ENCODE results near the gene SUN1. TPM values are rescaled to one million over a fixed set of nuclear protein-coding genes. Genes with fewer than 3 reads are reported as not detected.

The SUN1 gene
- total RNA-seq, 1 experiment from 2014 or later, result 181 TPM

- Histone ChIP-seq H3K27ac (ENCODE audit: low read depth, low read length) (no peak overlapping the region), H3K4me3 (replicated peaks in 1 of 2; ENCODE audit: low read depth in 1 of 2, low read length in 2 of 2) (no peak overlapping the region), H3K27me3 (ENCODE audit: insufficient read depth, low read length) (0 out of 2 replicates have a peak, but pooled peaks cover 2% of the 10 kb centered on the region), H3K4me2 (ENCODE audit: low read length) (no peak overlapping the region), H3K36me3 (ENCODE audit: control insufficient read depth in 1 of 2, insufficient read depth in 2 of 2, low read length in 2 of 2) (no peaks in the 10 kb centered on the region), H3K9ac (ENCODE audit: low read length) (no peak overlapping the region), H4K20me1 (ENCODE audit: insufficient read depth) (no peaks in the 10 kb centered on the region), H3K9me2 (ENCODE audit: insufficient read depth) (no peaks in the 10 kb centered on the region), H3K9me3 (ENCODE audit: control insufficient read depth in 1 of 2, insufficient read depth in 1 of 2, low read depth in 1 of 2, low read length in 2 of 2) (no peaks in the 10 kb centered on the region), H3K79me2 (ENCODE audit: insufficient read depth, low read length) (no peaks in the 10 kb centered on the region), H2AFZ (ENCODE audit: low read depth, low read length, poor library complexity, severe bottlenecking) (no peak overlapping the region), H3K4me1 (ENCODE audit: control insufficient read depth in 1 of 2, insufficient read depth in 2 of 2, low read length in 2 of 2) (peaks cover 3 to 12% of the 10 kb centered on the region in 2 experiments; a peak in 2 of 4 replicates)
- RAD21 ChIA-PET (ENCODE audit: low non-redundant PET in 1 of 2, low total read pairs in 2 of 2, uncharacterized antibody in 2 of 2, unreplicated experiment in 2 of 2), result no interaction called here
- TF ChIP-seq POLR2AphosphoS5 (IDR thresholded peaks at IDR 0.05; ENCODE audit: low read depth, low read length), result no peak
- TF ChIP-seq, protein P1, sequence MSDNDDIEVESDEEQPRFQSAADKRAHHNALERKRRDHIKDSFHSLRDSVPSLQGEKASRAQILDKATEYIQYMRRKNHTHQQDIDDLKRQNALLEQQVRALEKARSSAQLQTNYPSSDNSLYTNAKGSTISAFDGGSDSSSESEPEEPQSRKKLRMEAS (IDR thresholded peaks at IDR 0.05), result no peak
- TF ChIP-seq YY1 (IDR thresholded peaks at IDR 0.05; ENCODE audit: extremely low read depth, insufficient replicate concordance, low read depth, low read length), result no peak
- no peak for TF ChIP-seq CTCF (IDR thresholded peaks at IDR 0.05 in 2 of 3, conservative IDR thresholded peaks at IDR 0.05 in 1 of 3; ENCODE audit: borderline replicate concordance in 1 of 3, insufficient read depth in 1 of 3, low read depth in 2 of 3, low read length in 2 of 3)
- TF ChIP-seq, protein P2, sequence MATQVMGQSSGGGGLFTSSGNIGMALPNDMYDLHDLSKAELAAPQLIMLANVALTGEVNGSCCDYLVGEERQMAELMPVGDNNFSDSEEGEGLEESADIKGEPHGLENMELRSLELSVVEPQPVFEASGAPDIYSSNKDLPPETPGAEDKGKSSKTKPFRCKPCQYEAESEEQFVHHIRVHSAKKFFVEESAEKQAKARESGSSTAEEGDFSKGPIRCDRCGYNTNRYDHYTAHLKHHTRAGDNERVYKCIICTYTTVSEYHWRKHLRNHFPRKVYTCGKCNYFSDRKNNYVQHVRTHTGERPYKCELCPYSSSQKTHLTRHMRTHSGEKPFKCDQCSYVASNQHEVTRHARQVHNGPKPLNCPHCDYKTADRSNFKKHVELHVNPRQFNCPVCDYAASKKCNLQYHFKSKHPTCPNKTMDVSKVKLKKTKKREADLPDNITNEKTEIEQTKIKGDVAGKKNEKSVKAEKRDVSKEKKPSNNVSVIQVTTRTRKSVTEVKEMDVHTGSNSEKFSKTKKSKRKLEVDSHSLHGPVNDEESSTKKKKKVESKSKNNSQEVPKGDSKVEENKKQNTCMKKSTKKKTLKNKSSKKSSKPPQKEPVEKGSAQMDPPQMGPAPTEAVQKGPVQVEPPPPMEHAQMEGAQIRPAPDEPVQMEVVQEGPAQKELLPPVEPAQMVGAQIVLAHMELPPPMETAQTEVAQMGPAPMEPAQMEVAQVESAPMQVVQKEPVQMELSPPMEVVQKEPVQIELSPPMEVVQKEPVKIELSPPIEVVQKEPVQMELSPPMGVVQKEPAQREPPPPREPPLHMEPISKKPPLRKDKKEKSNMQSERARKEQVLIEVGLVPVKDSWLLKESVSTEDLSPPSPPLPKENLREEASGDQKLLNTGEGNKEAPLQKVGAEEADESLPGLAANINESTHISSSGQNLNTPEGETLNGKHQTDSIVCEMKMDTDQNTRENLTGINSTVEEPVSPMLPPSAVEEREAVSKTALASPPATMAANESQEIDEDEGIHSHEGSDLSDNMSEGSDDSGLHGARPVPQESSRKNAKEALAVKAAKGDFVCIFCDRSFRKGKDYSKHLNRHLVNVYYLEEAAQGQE (IDR thresholded peaks at IDR 0.05; ENCODE audit: low read depth), result no peak
- no peak for TF ChIP-seq SRF (IDR thresholded peaks at IDR 0.05; ENCODE audit: low read depth)
- TF ChIP-seq RAD21 (IDR thresholded peaks at IDR 0.05; ENCODE audit: low read depth), result no peak
- TF ChIP-seq CEBPB (IDR thresholded peaks at IDR 0.05; ENCODE audit: low read depth), result no peak
- TF ChIP-seq, protein P3, sequence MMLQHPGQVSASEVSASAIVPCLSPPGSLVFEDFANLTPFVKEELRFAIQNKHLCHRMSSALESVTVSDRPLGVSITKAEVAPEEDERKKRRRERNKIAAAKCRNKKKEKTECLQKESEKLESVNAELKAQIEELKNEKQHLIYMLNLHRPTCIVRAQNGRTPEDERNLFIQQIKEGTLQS (IDR thresholded peaks at IDR 0.05), result no peak
- no peak for TF ChIP-seq CBX3 (IDR thresholded peaks at IDR 0.05; ENCODE audit: low read depth)
- TF ChIP-seq SIN3A (IDR thresholded peaks at IDR 0.05; ENCODE audit: low read depth), result no peak
- no peak for TF ChIP-seq EGR1 (IDR thresholded peaks at IDR 0.05; ENCODE audit: low read depth)
- TF ChIP-seq ZFX (IDR thresholded peaks at IDR 0.05), result no peak
- no peak for TF ChIP-seq EZH2phosphoT487 (IDR thresholded peaks at IDR 0.05; ENCODE audit: borderline replicate concordance)
- no TSS peak for BruUV-seq (replicated peaks)
- ATAC-seq, result no peak
- POLR2A ChIA-PET, result no interaction called here
- DNase-seq (ENCODE audit: low read depth, low spot score), result no peak
- intact Hi-C loops (cut with micrococcal nuclease), result loop anchor here (10.0 kb wide), 1 partner anchor 157 kb away; no protein-coding TSS in a partner anchor
- CTCF ChIA-PET, result no interaction called here
Observed at GRCh38 chr7:907158-907980, 75.1 kb downstream of the SUN1 start.
